HEK293T (cell line): ENCODE results near the gene HTR3A.

Source experiments
- SUZ12 ChIP-seq: fragments of 450-650 bp; IDR thresholded peaks from 2 replicates; pipeline ENCODE4 v1.6.1; 2016; ENCODE audit warnings: mild to moderate bottlenecking
- TARDBP ChIP-seq: fragments of 450-650 bp; IDR thresholded peaks from 2 replicates; pipeline ENCODE4 v1.6.1; 2016

GRCh38 chr11:114027926-114028325, 53.0 kb downstream of the HTR3A start:
- TF ChIP-seq SUZ12 = no peak
- TF ChIP-seq TARDBP = no peak
